Stomach (tissue), 9 donors: ENCODE measurements around the gene TANC1. TPM values are rescaled to one million over a fixed set of nuclear protein-coding genes. Genes with fewer than 3 reads are reported as not detected.
A peak's percentile ranks its signal among the peaks of the same experiment; 100 is the strongest.

ENCODE experiments used
- DNase-seq, 2 donors: peaks; one replicate each; pipeline versions ENCODE4 v3.0.0 to v3.0.0-alpha.2; 2013 to 2019
- H3K27ac ChIP-seq, 5 donors: fragments of 200-600 bp in 4 of 5; sonication (generic) in 4 of 5; one replicate each; pipeline ENCODE4 v1.5.1; 2013 to 2019; ENCODE audit warnings: mild to moderate bottlenecking in 1 of 5, moderate library complexity in 1 of 5
- H3K27me3 ChIP-seq, 3 donors: fragments of 200-600 bp; sonication (generic); one replicate each; pipeline ENCODE4 v1.5.1; 2017 to 2019; ENCODE audit warnings: mixed run types in 1 of 3
- H3K36me3 ChIP-seq, 4 donors: fragments of 200-600 bp; sonication (generic); 1 replicate in 3 of 4; 2 replicates in 1 of 4; pipeline ENCODE4 v1.5.1; 2016 to 2019
- H3K4me1 ChIP-seq, 4 donors: fragments of 200-600 bp; sonication (generic); one replicate each; pipeline ENCODE4 v1.5.1; 2016 to 2019
- H3K4me3 ChIP-seq, 4 donors: fragments of 200-600 bp; sonication (generic) in 3 of 4; one replicate each; pipeline ENCODE4 v1.5.1; 2016 to 2019; ENCODE audit warnings: mild to moderate bottlenecking in 1 of 4
- H3K9me3 ChIP-seq, 4 donors: fragments of 200-600 bp; sonication (generic); one replicate each; pipeline ENCODE4 v1.5.1; 2016 to 2019
- CTCF ChIP-seq, 7 experiments: fragments of 450-650 bp in 4 of 7; fragments of 200-600 bp in 3 of 7; sonication (generic) in 3 of 7; IDR thresholded peaks; one replicate each; pipeline ENCODE4 v1.5.1; 2016 to 2019; ENCODE audit warnings: antibody characterized with exemption in 7 of 7, control low read depth in 2 of 7, mild to moderate bottlenecking in 1 of 7
- EP300 ChIP-seq: sonication (generic); formaldehyde crosslinking; IDR thresholded peaks from one replicate; pipeline ENCODE4 v1.6.1; 2017; ENCODE audit warnings: antibody characterized with exemption
- POLR2A ChIP-seq, 4 donors: fragments of 450-650 bp; IDR thresholded peaks; one replicate each; pipeline ENCODE4 v1.6.1; 2016; ENCODE audit warnings: antibody characterized with exemption in 4 of 4, control low read depth in 2 of 4, mild to moderate bottlenecking in 1 of 4, moderate library complexity in 1 of 4
- POLR2AphosphoS5 ChIP-seq, 3 donors: sonication (generic); formaldehyde crosslinking; IDR thresholded peaks; one replicate each; pipeline ENCODE4 v1.6.1; 2016; ENCODE audit warnings: antibody characterized with exemption in 3 of 3
- WGBS, 5 donors: extraction: QIAGEN DNeasy Blood & Tissue Kit in 3 of 5; methylation state at CpG; one replicate each; pipeline versions ENCODE4 v1.1.5 to v1.1.7; 2013 to 2018; 5-methylcytosine and 5-hydroxymethylcytosine counted together
- intact Hi-C: fragments of 100-400 bp; cut with DNase I; formaldehyde crosslinking; loops from one replicate; pipeline ENCODE4 v1.15.1; 2023; ENCODE audit warnings: low total_unique reads
- polyA plus RNA-seq, 3 donors: library from polyadenylated mRNA; stranded (reverse); fragments of 200-250 nt; gene quantifications; one replicate each; pipeline ENCODE4 v1.2.3, GENCODE V29; 2013
- total RNA-seq, 5 donors: library from RNA; depleted of rRNA; stranded (reverse); fragments of >200 nt; gene quantifications; one replicate each; pipeline versions ENCODE4 v1.1.0 to v1.2.3, GENCODE V29; 2014 to 2016
- donor health status: healthy with polysubstance abuse.
- donor health status: Bipolar disorder and iron deficiency.
- donor health status: healthy.

The TANC1 gene
- total and polyA plus RNA-seq, 8 donors: 4.9 to 59.7 (median 37.7) TPM

- WGBS, 5 donors: 51 to 63% (median 61%) methylated on average over 6 of the region's 6 CpGs
- no peaks in the 10 kb centered on the region for H3K9me3 ChIP-seq
- peaks cover 0 to 26% (median 6%) of the 10 kb centered on the region in 4 donors for H3K4me1 ChIP-seq
- no peaks in the 10 kb centered on the region for H3K27me3 ChIP-seq
- DNase-seq: no peak
- peaks cover 0 to 47% (median 31%) of the 10 kb centered on the region in 4 donors for H3K36me3 ChIP-seq
- no peak overlapping the region for H3K4me3 ChIP-seq
- no peak overlapping the region for H3K27ac ChIP-seq
- intact Hi-C loops: no loop called here
- no peak for TF ChIP-seq POLR2AphosphoS5 (IDR thresholded peaks at IDR 0.05)
- TF ChIP-seq POLR2A (IDR thresholded peaks at IDR 0.05): no peak
- TF ChIP-seq CTCF (IDR thresholded peaks at IDR 0.05): no peak
- TF ChIP-seq EP300: no peak
These were observed 195.5 kb downstream of the TANC1 start for GRCh38 chr2:159163930-159164329.

- Histone ChIP-seq H3K27ac (peak overlapping the region in 1 of 5 donors; percentile 10), H3K27me3 (no peaks in the 10 kb centered on the region), H3K4me1 (peaks cover 0 to 26% (median 6%) of the 10 kb centered on the region in 4 donors), H3K36me3 (peaks cover 0 to 47% (median 31%) of the 10 kb centered on the region in 4 donors), H3K9me3 (no peaks in the 10 kb centered on the region), H3K4me3 (no peak overlapping the region)
- 56 to 87% (median 77%) methylated on average over 3 of the region's 3 CpGs for WGBS, 5 donors
- TF ChIP-seq EP300 (no peak), POLR2A (IDR thresholded peaks at IDR 0.05) (no peak), CTCF (IDR thresholded peaks at IDR 0.05) (no peak), POLR2AphosphoS5 (IDR thresholded peaks at IDR 0.05) (no peak)
- peak in 1 of 2 donors; percentile 52 for DNase-seq
- intact Hi-C loops: no loop called here
These were observed 196.0 kb downstream of the TANC1 start for GRCh38 chr2:159164457-159164911.

GRCh38 chr2:159165048-159165447 is 196.6 kb downstream of the TANC1 start:
- H3K4me1 ChIP-seq: peaks cover 0 to 26% (median 6%) of the 10 kb centered on the region in 4 donors
- no peaks in the 10 kb centered on the region for H3K9me3 ChIP-seq
- WGBS, 5 donors: 83 to 94% (median 88%) methylated on average over 4 of the region's 4 CpGs
- no peak overlapping the region for H3K4me3 ChIP-seq
- no peak for DNase-seq
- H3K27me3 ChIP-seq: no peaks in the 10 kb centered on the region
- TF ChIP-seq CTCF (IDR thresholded peaks at IDR 0.05) (no peak), EP300 (no peak), POLR2A (IDR thresholded peaks at IDR 0.05) (no peak), POLR2AphosphoS5 (IDR thresholded peaks at IDR 0.05) (no peak)
- intact Hi-C loops: no loop called here
- peaks cover 0 to 51% (median 32%) of the 10 kb centered on the region in 4 donors for H3K36me3 ChIP-seq
- H3K27ac ChIP-seq: peak overlapping the region in 1 of 5 donors; percentile 10

- 70 to 84% (median 81%) methylated on average over 1 of the region's 1 CpG for WGBS, 5 donors
- peaks cover 7 to 66% (median 41%) of the 10 kb centered on the region in 4 donors for H3K36me3 ChIP-seq
- DNase-seq: no peak
- no peaks in the 10 kb centered on the region for H3K9me3 ChIP-seq
- peak overlapping the region in 1 of 5 donors; percentile 43 for H3K27ac ChIP-seq
- TF ChIP-seq EP300: no peak
- TF ChIP-seq POLR2AphosphoS5 (IDR thresholded peaks at IDR 0.05): no peak
- peak in 2 of 7 experiments; percentile 4 to 25 for TF ChIP-seq CTCF (IDR thresholded peaks at IDR 0.05)
- no peak overlapping the region for H3K4me3 ChIP-seq
- H3K27me3 ChIP-seq: no peaks in the 10 kb centered on the region
- peaks cover 0 to 18% (median 6%) of the 10 kb centered on the region in 4 donors for H3K4me1 ChIP-seq
- intact Hi-C loops: no loop called here
These were observed 200.3 kb downstream of the TANC1 start for GRCh38 chr2:159168707-159169106.
